H9 (cell line): Measurements from ENCODE around the gene RNF157. TPM values are rescaled to one million over a fixed set of nuclear protein-coding genes. Genes with fewer than 3 reads are reported as not detected.

Source experiments
- DNase-seq: peaks from one replicate; pipeline ENCODE4 v3.0.0-alpha.2; 2017
- H2AFZ ChIP-seq: one replicate; pipeline ENCODE4 v1.6.1; 2013; ENCODE audit warnings: mild to moderate bottlenecking, low read length, control low read depth, moderate library complexity
- H2AK5ac ChIP-seq: 2 replicates; pipeline ENCODE4 v1.6.1; 2013; ENCODE audit warnings: low read length, control low read depth, mixed read lengths; ENCODE audit not compliant: insufficient read length
- H2BK120ac ChIP-seq: one replicate; pipeline ENCODE4 v1.6.1; 2013; ENCODE audit warnings: low read depth, mild to moderate bottlenecking, low read length, control low read depth, inconsistent platforms; ENCODE audit not compliant: poor library complexity, severe bottlenecking
- H2BK12ac ChIP-seq: 2 replicates; pipeline ENCODE4 v1.6.1; 2013; ENCODE audit warnings: low read length, control low read depth, mixed read lengths, low read depth; ENCODE audit not compliant: insufficient read length
- H2BK15ac ChIP-seq: 2 replicates; pipeline ENCODE4 v1.6.1; 2013; ENCODE audit warnings: low read depth, low read length, control low read depth
- H2BK20ac ChIP-seq: one replicate; pipeline ENCODE4 v1.6.1; 2013; ENCODE audit warnings: low read depth, mild to moderate bottlenecking, low read length, control low read depth, inconsistent platforms; ENCODE audit not compliant: poor library complexity, severe bottlenecking
- H2BK5ac ChIP-seq: 2 replicates; pipeline ENCODE4 v1.6.1; 2013; ENCODE audit warnings: low read length, control low read depth, mixed read lengths; ENCODE audit not compliant: insufficient read length
- H3K14ac ChIP-seq: 2 replicates; pipeline ENCODE4 v1.6.1; 2013; ENCODE audit warnings: low read length, control low read depth; ENCODE audit not compliant: insufficient read depth
- H3K18ac ChIP-seq: 2 replicates; pipeline ENCODE4 v1.6.1; 2013; ENCODE audit warnings: low read depth, mild to moderate bottlenecking, mixed read lengths, low read length, control low read depth; ENCODE audit not compliant: insufficient read length
- H3K23ac ChIP-seq: 2 replicates; pipeline ENCODE4 v1.6.1; 2013; ENCODE audit warnings: low read length, control low read depth, mixed read lengths, low read depth; ENCODE audit not compliant: insufficient read length
- H3K23me2 ChIP-seq: 2 replicates; pipeline ENCODE4 v1.6.1; 2013; ENCODE audit warnings: low read depth, mild to moderate bottlenecking, mixed read lengths, low read length, control low read depth; ENCODE audit not compliant: insufficient read length, poor library complexity, severe bottlenecking
- H3K27ac ChIP-seq: 2 replicates; pipeline ENCODE4 v1.5.1; 2013; ENCODE audit warnings: low read length, control low read depth, mixed read lengths, low read depth; ENCODE audit not compliant: insufficient read length
- H3K27me3 ChIP-seq: 2 replicates; pipeline ENCODE4 v1.6.1; 2013; ENCODE audit warnings: low read length, control low read depth, inconsistent platforms; ENCODE audit not compliant: insufficient read depth
- H3K4ac ChIP-seq: 2 replicates; pipeline ENCODE4 v1.6.1; 2013; ENCODE audit warnings: low read depth, mild to moderate bottlenecking, control low read depth, inconsistent platforms, low read length, moderate library complexity
- H3K4me1 ChIP-seq: 2 replicates; pipeline ENCODE4 v1.6.1; 2013; ENCODE audit warnings: low read length, control low read depth, inconsistent platforms; ENCODE audit not compliant: insufficient read depth
- H3K4me2 ChIP-seq: 2 replicates; pipeline ENCODE4 v1.6.1; 2013; ENCODE audit warnings: low read length, control low read depth, mixed read lengths; ENCODE audit not compliant: insufficient read length, insufficient read depth
- H3K56ac ChIP-seq: 2 replicates; pipeline ENCODE4 v1.6.1; 2013; ENCODE audit warnings: low read depth, mild to moderate bottlenecking, mixed read lengths, low read length, control low read depth; ENCODE audit not compliant: insufficient read length
- H3K79me1 ChIP-seq: 2 replicates; pipeline ENCODE4 v1.6.1; 2013; ENCODE audit warnings: low read depth, mild to moderate bottlenecking, moderate library complexity, low read length, control low read depth, inconsistent platforms; ENCODE audit not compliant: insufficient read depth, poor library complexity, severe bottlenecking
- H3K79me2 ChIP-seq: 2 replicates; pipeline ENCODE4 v1.6.1; 2013; ENCODE audit warnings: low read length, control low read depth, inconsistent platforms; ENCODE audit not compliant: insufficient read depth
- H3K9ac ChIP-seq: 2 replicates; pipeline ENCODE4 v1.6.1; 2013; ENCODE audit warnings: low read length, control low read depth, mixed read lengths; ENCODE audit not compliant: insufficient read length; ENCODE audit errors: extremely low read depth
- H3K9me3 ChIP-seq: one replicate; pipeline ENCODE4 v1.6.1; 2013; ENCODE audit warnings: low read depth, low read length, inconsistent platforms; ENCODE audit not compliant: control insufficient read depth
- H3T11ph ChIP-seq: one replicate; pipeline ENCODE4 v1.6.1; 2013; ENCODE audit warnings: mild to moderate bottlenecking, low read length, control low read depth, inconsistent platforms
- H4K20me1 ChIP-seq: one replicate; pipeline ENCODE4 v1.6.1; 2013; ENCODE audit not compliant: control insufficient read depth, insufficient read length, insufficient read depth
- H4K5ac ChIP-seq: 2 replicates; pipeline ENCODE4 v1.6.1; 2013; ENCODE audit warnings: low read depth, mild to moderate bottlenecking, mixed read lengths, low read length, control low read depth; ENCODE audit not compliant: insufficient read length
- H4K8ac ChIP-seq: replicated peaks from 2 replicates; pipeline ENCODE4 v1.6.1; 2013; ENCODE audit warnings: low read length, control low read depth, mixed read lengths, low read depth; ENCODE audit not compliant: insufficient read length
- H4K91ac ChIP-seq: 2 replicates; pipeline ENCODE4 v1.6.1; 2013; ENCODE audit warnings: low read depth, mild to moderate bottlenecking, moderate library complexity, mixed read lengths, low read length, control low read depth; ENCODE audit not compliant: insufficient read length
- H3K27ac Mint-ChIP-seq, 3 experiments: 2 replicates in 2 of 3; 3 replicates in 1 of 3; pipeline ENCODE4 v1.8.0; 2020 to 2021; ENCODE audit warnings: mixed read lengths in 3 of 3, mild to moderate bottlenecking in 1 of 3, moderate library complexity in 1 of 3
- H3K27me3 Mint-ChIP-seq: 2 replicates; pipeline ENCODE4 v1.8.0; 2021; ENCODE audit warnings: low read depth, mild to moderate bottlenecking, moderate library complexity, mixed read lengths
- H3K36me3 Mint-ChIP-seq, 3 experiments: 2 replicates in 2 of 3; 3 replicates in 1 of 3; pipeline ENCODE4 v1.8.0; 2020 to 2021; ENCODE audit warnings: low read depth in 3 of 3, mixed read lengths in 3 of 3; ENCODE audit not compliant: insufficient read depth in 1 of 3
- H3K4me1 Mint-ChIP-seq, 2 experiments: 2 replicates each; pipeline ENCODE4 v1.8.0; 2020; ENCODE audit warnings: mixed read lengths in 2 of 2
- H3K4me3 Mint-ChIP-seq, 2 experiments: 2 replicates in 1 of 2; 3 replicates in 1 of 2; pipeline ENCODE4 v1.8.0; 2020 to 2021; ENCODE audit warnings: mild to moderate bottlenecking in 2 of 2, mixed read lengths in 2 of 2, moderate library complexity in 1 of 2
- H3K9me3 Mint-ChIP-seq, 2 experiments: 2 replicates in 1 of 2; 3 replicates in 1 of 2; pipeline ENCODE4 v1.8.0; 2020; ENCODE audit warnings: mild to moderate bottlenecking in 2 of 2, mixed read lengths in 2 of 2, moderate library complexity in 1 of 2
- WGBS: extraction: QIAGEN DNeasy Blood & Tissue Kit; methylation state at CpG from one replicate; pipeline ENCODE4 v1.1.7; 2013; ENCODE audit warnings: missing lambda C conversion rate, low lambda C conversion rate, mixed read lengths; ENCODE audit not compliant: insufficient read length; ENCODE audit errors: extremely low coverage; 5-methylcytosine and 5-hydroxymethylcytosine counted together
- total RNA-seq: library from RNA; stranded (reverse); gene quantifications from 2 replicates; pipeline ENCODE4 v1.2.1, GENCODE V29; 2021
- TF ChIP-seq, protein P1 (sequence below): fragments of 200-600 bp; sonication (generic); conservative IDR thresholded peaks from 3 replicates; pipeline ENCODE4 v1.8.0; 2021; ENCODE audit warnings: antibody characterized with exemption, mild to moderate bottlenecking

RNF157 gene
- total RNA-seq, 1 experiment from 2014 or later = 9.9 TPM

DNA sequence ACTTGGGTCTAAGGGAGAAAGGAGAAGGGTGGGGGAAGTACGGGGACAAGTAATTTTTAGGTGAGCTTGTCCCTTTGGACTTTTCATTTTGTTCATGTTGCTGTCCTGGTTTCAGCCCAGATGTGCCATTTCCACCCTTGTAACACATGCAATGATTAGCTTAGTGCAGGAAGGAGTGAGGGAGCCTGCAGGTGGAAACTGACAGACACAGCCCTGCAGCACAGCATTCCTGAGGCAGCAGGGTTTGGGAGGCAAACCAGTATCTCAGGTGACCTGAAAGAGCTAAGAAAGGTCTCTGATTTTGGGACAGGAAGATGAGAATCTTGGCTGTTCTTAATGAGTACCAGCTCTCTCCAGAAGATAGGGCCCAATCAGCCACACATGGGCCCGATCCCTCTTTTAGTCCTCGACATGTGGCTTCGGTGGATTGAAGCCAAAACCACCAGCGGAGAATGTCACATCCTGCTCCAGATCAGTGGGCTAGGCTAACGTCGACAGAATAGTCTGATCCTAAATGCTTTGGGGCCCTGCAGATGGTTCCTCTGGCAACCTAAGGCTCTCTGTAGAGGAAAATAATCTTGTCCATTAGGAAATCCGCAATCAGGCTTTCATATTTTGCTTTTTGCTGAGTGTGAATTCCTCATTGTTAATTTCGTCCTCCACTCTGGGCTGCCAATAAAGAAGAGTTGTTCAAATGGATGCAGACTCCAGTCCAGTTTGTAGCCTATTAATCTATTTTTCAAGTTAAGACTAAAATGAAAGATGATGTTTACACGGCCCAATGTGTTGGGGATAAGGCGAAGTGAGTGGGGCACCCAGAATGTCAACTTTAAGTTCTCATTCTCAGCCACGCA, 3.8 kb upstream of the RNF157 start:
- H4K20me1 ChIP-seq = no peaks in the 10 kb centered on the region
- no peak overlapping the region for H3T11ph ChIP-seq
- WGBS = no CpG with 5 or more reads among the region's 12 CpGs

More for the DNA sequence above, 3.8 kb upstream of the RNF157 start:
- Histone ChIP-seq H3K4me2 (no peak overlapping the region), H4K91ac (no peak overlapping the region), H3K27me3 (peaks cover 6% of the 10 kb centered on the region; the same call in 1 of the 2 replicates), H3K9me3 (no peaks in the 10 kb centered on the region), H3K23ac (no peak overlapping the region), H3K79me1 (no peaks in the 10 kb centered on the region), H3K14ac (no peak overlapping the region), H3K27ac (no peak overlapping the region), H2AK5ac (no peak overlapping the region), H2AFZ (no peak overlapping the region), H4K8ac (no peak overlapping the region), H3K4ac (no peak overlapping the region), H3K56ac (no peak overlapping the region), H3K4me1 (no peaks in the 10 kb centered on the region), H3K23me2 (peaks cover 8% of the 10 kb centered on the region), H3K18ac (no peak overlapping the region), H4K5ac (no peak overlapping the region), H2BK20ac (no peak overlapping the region), H3K79me2 (no peaks in the 10 kb centered on the region), H2BK15ac (no peak overlapping the region), H2BK12ac (no peak overlapping the region), H2BK5ac (no peak overlapping the region), H2BK120ac (no peak overlapping the region), H3K9ac (no peak overlapping the region)
- Mint-ChIP-seq H3K4me1 (peaks cover 14 to 19% of the 10 kb centered on the region in 2 experiments), H3K27ac (no peak overlapping the region), H3K9me3 (no peaks in the 10 kb centered on the region; a peak in 1 of 5 replicates), H3K4me3 (0 out of 5 replicates have a peak overlapping the region, but pooled peaks of 1 of the 2 experiments have one; percentile 33), H3K27me3 (peaks cover 51% of the 10 kb centered on the region), H3K36me3 (no peaks in the 10 kb centered on the region; a peak in 1 of 7 replicates)
- TF ChIP-seq, protein P1, sequence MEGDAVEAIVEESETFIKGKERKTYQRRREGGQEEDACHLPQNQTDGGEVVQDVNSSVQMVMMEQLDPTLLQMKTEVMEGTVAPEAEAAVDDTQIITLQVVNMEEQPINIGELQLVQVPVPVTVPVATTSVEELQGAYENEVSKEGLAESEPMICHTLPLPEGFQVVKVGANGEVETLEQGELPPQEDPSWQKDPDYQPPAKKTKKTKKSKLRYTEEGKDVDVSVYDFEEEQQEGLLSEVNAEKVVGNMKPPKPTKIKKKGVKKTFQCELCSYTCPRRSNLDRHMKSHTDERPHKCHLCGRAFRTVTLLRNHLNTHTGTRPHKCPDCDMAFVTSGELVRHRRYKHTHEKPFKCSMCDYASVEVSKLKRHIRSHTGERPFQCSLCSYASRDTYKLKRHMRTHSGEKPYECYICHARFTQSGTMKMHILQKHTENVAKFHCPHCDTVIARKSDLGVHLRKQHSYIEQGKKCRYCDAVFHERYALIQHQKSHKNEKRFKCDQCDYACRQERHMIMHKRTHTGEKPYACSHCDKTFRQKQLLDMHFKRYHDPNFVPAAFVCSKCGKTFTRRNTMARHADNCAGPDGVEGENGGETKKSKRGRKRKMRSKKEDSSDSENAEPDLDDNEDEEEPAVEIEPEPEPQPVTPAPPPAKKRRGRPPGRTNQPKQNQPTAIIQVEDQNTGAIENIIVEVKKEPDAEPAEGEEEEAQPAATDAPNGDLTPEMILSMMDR = no peak
- no peak for DNase-seq
